Measurements from ENCODE around the gene SMIM35.

The SMIM35 gene

GRCh38 chr11:117980720-117981119 is 106.0 kb downstream of the SMIM35 start:
- Histone ChIP-seq H3K4me3 (ENCODE audit: low read depth, low read length) (no peak overlapping the region), H3K4me1 (ENCODE audit: control insufficient read depth, insufficient read depth, low read length) (no peaks in the 10 kb centered on the region), H3K9me3 (ENCODE audit: control insufficient read depth, insufficient read depth, low read depth, low read length) (no peaks in the 10 kb centered on the region), H3K36me3 (ENCODE audit: control insufficient read depth in 2 of 2, insufficient read depth in 1 of 2, low read length in 2 of 2) (no peaks in the 10 kb centered on the region), H3K27ac (ENCODE audit: extremely low read depth, low read depth, low read length) (no peak overlapping the region)
- ChIA-PET CTCF (interaction anchor here (0.6 kb wide), 2 partner anchors 34 to 63 kb away, joined by 4 read pairs; no protein-coding TSS in a partner anchor), POLR2A (no interaction called here)
- TF ChIP-seq ZNF501 (tag by site-specific recombination; IDR thresholded peaks at IDR 0.05) (no peak), ZNF239 (tag by site-specific recombination; IDR thresholded peaks at IDR 0.05) (no peak), ZNF211 (tag by site-specific recombination; IDR thresholded peaks at IDR 0.05; ENCODE audit: low read depth) (no peak), ZNF654 (tag by site-specific recombination; IDR thresholded peaks at IDR 0.05; ENCODE audit: low read depth) (no peak), BCL11A (tag by site-specific recombination; IDR thresholded peaks at IDR 0.05; ENCODE audit: low read depth) (no peak), YY1 (tag by site-specific recombination; IDR thresholded peaks at IDR 0.05) (no peak), ZNF394 (tag by site-specific recombination; IDR thresholded peaks at IDR 0.05; ENCODE audit: borderline replicate concordance) (no peak), PRDM4 (tag by site-specific recombination; IDR thresholded peaks at IDR 0.05) (no peak), ZNF266 (tag by site-specific recombination; IDR thresholded peaks at IDR 0.05; ENCODE audit: low read depth) (no peak), ZNF548 (tag by site-specific recombination; IDR thresholded peaks at IDR 0.05) (no peak), ZNF132 (tag by site-specific recombination; IDR thresholded peaks at IDR 0.05; ENCODE audit: borderline replicate concordance) (no peak), ZBTB17 (tag by site-specific recombination; IDR thresholded peaks at IDR 0.05) (no peak), ZBTB7A (tag by site-specific recombination; IDR thresholded peaks at IDR 0.05; ENCODE audit: low read depth) (no peak), ZNF514 (tag by site-specific recombination; IDR thresholded peaks at IDR 0.05) (no peak), ZNF362 (tag by site-specific recombination; IDR thresholded peaks at IDR 0.05) (no peak), ZNF391 (tag by site-specific recombination; IDR thresholded peaks at IDR 0.05; ENCODE audit: borderline replicate concordance, low read depth) (no peak), ZIC2 (tag by site-specific recombination; IDR thresholded peaks at IDR 0.05) (no peak), PRDM10 (tag by site-specific recombination; IDR thresholded peaks at IDR 0.05) (no peak), ZNF37A (tag by site-specific recombination; IDR thresholded peaks at IDR 0.05) (no peak), ZNF184 (tag by site-specific recombination; IDR thresholded peaks at IDR 0.05) (no peak)

GRCh38 chr11:117980280-117980679 is 106.5 kb downstream of the SMIM35 start:
- H3K36me3 ChIP-seq (ENCODE audit: control insufficient read depth in 2 of 2, insufficient read depth in 1 of 2, low read length in 2 of 2) = no peaks in the 10 kb centered on the region
- no peaks in the 10 kb centered on the region for H3K4me1 ChIP-seq (ENCODE audit: control insufficient read depth, insufficient read depth, low read length)
- no peaks in the 10 kb centered on the region for H3K9me3 ChIP-seq (ENCODE audit: control insufficient read depth, insufficient read depth, low read depth, low read length)
- CTCF ChIA-PET = interaction anchor here (0.6 to 0.7 kb wide), 3 partner anchors 33 to 408 kb away, joined by 3 to 4 read pairs (median 4); no protein-coding TSS in a partner anchor
- POLR2A ChIA-PET = no interaction called here
- H3K4me3 ChIP-seq (ENCODE audit: low read depth, low read length) = no peak overlapping the region
- H3K27ac ChIP-seq (ENCODE audit: extremely low read depth, low read depth, low read length) = no peak overlapping the region
- TF ChIP-seq KLF1 (tag by site-specific recombination; IDR thresholded peaks at IDR 0.05) = no peak
- no peak for TF ChIP-seq ZNF362 (tag by site-specific recombination; IDR thresholded peaks at IDR 0.05)
- TF ChIP-seq ZBTB11 (tag by site-specific recombination; conservative IDR thresholded peaks at IDR 0.05; ENCODE audit: low read depth) = no peak
